Vagina (tissue), 2 donors: ENCODE data around the gene MEN1. TPM values are rescaled to one million over a fixed set of nuclear protein-coding genes. Genes with fewer than 3 reads are reported as not detected.

Experiments
- DNase-seq, 2 donors: peaks; one replicate each; pipeline ENCODE4 v3.0.0-alpha.2; 2017; ENCODE audit errors: extremely low spot score in 2 of 2
- H3K27ac ChIP-seq: fragments of 200-600 bp; sonication (generic); one replicate; pipeline ENCODE4 v1.5.1; 2019
- H3K27me3 ChIP-seq: fragments of 200-600 bp; sonication (generic); one replicate; pipeline ENCODE4 v1.5.1; 2019
- H3K36me3 ChIP-seq, 2 donors: fragments of 200-600 bp; sonication (generic); one replicate each; pipeline ENCODE4 v1.5.1; 2017 to 2019
- H3K4me1 ChIP-seq: fragments of 200-600 bp; sonication (generic); one replicate; pipeline ENCODE4 v1.5.1; 2019
- H3K4me3 ChIP-seq, 2 donors: fragments of 200-600 bp; sonication (generic); 1 replicate in 1 of 2; 2 replicates in 1 of 2; pipeline ENCODE4 v1.5.1; 2016 to 2019
- H3K9me3 ChIP-seq: fragments of 200-600 bp; sonication (generic); one replicate; pipeline ENCODE4 v1.5.1; 2019
- POLR2A ChIP-seq, 2 donors: fragments of 450-650 bp; IDR thresholded peaks; one replicate each; pipeline ENCODE4 v1.6.1; 2017; ENCODE audit warnings: antibody characterized with exemption in 2 of 2, mild to moderate bottlenecking in 2 of 2, moderate library complexity in 2 of 2
- POLR2AphosphoS5 ChIP-seq, 2 donors: sonication (generic); formaldehyde crosslinking; IDR thresholded peaks; one replicate each; pipeline ENCODE4 v1.9.0; 2017; ENCODE audit warnings: antibody characterized with exemption in 2 of 2, mild to moderate bottlenecking in 2 of 2, low read depth in 1 of 2; ENCODE audit not compliant: insufficient read depth in 1 of 2
- intact Hi-C: fragments of 100-400 bp; cut with DNase I; formaldehyde crosslinking; loops from one replicate; pipeline ENCODE4 v1.15.1; 2023
- total RNA-seq: library from RNA; depleted of rRNA; stranded (reverse); fragments of >200 nt; gene quantifications from one replicate; pipeline ENCODE4 v1.2.3, GENCODE V29; 2016
- TF ChIP-seq, protein P1 (sequence below), 3 experiments: fragments of 450-650 bp in 2 of 3; fragments of 200-600 bp in 1 of 3; sonication (generic) in 1 of 3; IDR thresholded peaks; one replicate each; pipeline ENCODE4 v1.5.1; 2017 to 2019; ENCODE audit warnings: antibody characterized with exemption in 3 of 3, mild to moderate bottlenecking in 2 of 3, moderate library complexity in 2 of 3

Gene MEN1
- total RNA-seq, 1 donor from 2014 or later = 27.0 TPM

DNA sequence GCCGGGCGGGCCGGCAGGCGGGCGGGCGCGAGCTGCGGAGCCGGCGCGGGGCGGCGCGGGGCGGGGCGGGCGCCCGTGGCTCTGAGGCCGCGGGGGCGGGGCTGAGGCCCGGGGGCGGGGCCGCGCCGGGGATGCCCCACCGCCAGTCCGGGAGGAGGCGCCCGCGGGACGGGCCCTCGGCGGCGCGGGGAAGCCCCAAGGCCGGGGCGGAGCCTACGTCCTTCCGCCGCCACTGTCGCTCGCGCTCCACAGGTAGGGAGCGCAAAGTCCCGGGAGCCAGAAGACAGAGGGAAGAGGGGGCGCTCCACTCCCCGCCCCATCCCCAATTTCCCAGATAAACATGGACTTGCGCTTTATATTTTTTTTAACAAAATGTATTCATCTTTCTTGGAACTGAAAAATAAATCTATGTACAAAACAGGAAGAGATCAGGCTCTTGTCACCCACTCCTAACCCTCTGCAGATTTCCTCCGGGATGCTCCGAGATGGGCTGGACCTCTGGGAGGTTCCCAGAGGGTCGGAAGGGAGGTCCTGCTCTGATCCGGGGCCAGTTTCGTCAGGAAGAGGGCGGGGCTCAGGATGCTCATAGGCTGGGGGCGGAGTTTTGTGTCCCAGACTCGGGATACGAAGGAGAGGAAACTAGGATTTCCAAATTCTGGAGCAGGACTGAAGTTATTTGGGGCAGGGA lies 7.0 kb downstream of the MEN1 start, which contains the start of gene MAP4K2:
TSS of gene MAP4K2 (minus strand) at position 57 of the 688 bp plus-strand sequence. CDS start 65 bp downstream, outside the sequence.
- Histone ChIP-seq H3K27me3 (no peaks in the 10 kb centered on the region), H3K4me3 (peak within 1 kb of the TSS; percentile 72 to 84), H3K27ac (peak within 1 kb of the TSS; percentile 92), H3K4me1 (peaks cover 27% of the 10 kb centered on the region), H3K9me3 (no peaks in the 10 kb centered on the region), H3K36me3 (no peaks in the 10 kb centered on the region)
- no peak for DNase-seq
- intact Hi-C loops = no loop called here
- TF ChIP-seq POLR2AphosphoS5 (IDR thresholded peaks at IDR 0.05; ENCODE audit: insufficient read depth in 1 of 2, low read depth in 1 of 2) = peak; percentile 64 to 69
- TF ChIP-seq, protein P1, sequence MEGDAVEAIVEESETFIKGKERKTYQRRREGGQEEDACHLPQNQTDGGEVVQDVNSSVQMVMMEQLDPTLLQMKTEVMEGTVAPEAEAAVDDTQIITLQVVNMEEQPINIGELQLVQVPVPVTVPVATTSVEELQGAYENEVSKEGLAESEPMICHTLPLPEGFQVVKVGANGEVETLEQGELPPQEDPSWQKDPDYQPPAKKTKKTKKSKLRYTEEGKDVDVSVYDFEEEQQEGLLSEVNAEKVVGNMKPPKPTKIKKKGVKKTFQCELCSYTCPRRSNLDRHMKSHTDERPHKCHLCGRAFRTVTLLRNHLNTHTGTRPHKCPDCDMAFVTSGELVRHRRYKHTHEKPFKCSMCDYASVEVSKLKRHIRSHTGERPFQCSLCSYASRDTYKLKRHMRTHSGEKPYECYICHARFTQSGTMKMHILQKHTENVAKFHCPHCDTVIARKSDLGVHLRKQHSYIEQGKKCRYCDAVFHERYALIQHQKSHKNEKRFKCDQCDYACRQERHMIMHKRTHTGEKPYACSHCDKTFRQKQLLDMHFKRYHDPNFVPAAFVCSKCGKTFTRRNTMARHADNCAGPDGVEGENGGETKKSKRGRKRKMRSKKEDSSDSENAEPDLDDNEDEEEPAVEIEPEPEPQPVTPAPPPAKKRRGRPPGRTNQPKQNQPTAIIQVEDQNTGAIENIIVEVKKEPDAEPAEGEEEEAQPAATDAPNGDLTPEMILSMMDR (IDR thresholded peaks at IDR 0.05) = no peak

DNA sequence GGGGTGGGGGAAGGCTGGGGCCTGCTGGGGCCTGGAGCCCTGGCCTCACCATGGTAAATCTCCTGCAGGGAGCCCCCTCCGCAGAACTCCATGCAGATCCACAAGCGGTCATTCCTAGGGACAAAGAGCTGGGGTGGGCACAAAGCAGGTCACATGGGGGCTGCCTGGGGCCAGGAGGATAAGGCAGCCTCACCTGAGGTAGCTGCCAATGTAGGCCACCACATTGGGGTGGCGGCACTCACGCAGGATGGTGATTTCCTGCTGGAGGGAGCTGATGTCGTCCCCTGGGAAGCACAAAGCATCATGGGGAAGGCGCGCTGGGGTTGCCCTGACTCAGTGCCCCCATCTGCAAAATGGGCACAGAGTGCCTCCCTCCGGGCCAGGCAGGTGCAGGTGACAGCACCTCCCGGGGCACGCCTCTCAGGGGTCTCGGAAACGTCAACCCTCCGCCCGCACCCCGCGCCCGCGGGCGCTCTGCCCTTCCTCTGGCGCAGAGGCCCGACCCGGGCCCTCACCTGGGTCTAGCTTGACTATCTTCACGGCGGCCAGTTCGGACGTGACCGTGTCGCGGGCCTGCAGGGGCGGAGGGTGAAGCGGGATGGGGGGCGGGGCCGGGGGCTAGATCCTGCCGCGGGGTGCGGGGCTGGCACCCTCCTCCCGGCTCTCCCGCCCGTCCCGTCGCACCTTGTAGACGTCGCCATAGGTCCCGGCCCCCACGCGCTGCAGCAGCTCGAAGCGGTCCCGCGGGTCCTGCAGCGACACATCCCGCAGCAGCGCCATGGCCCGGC lies 7.8 kb downstream of the MEN1 start:
- Histone ChIP-seq H3K36me3 (no peaks in the 10 kb centered on the region), H3K4me3 (peak overlapping the region; percentile 72 to 84), H3K27me3 (no peaks in the 10 kb centered on the region), H3K27ac (peak overlapping the region; percentile 92), H3K9me3 (no peaks in the 10 kb centered on the region), H3K4me1 (peaks cover 27% of the 10 kb centered on the region)
- DNase-seq = no peak
- no peak for TF ChIP-seq POLR2A (IDR thresholded peaks at IDR 0.05)
- no peak for TF ChIP-seq POLR2AphosphoS5 (IDR thresholded peaks at IDR 0.05; ENCODE audit: insufficient read depth in 1 of 2, low read depth in 1 of 2)
- TF ChIP-seq, protein P1 (IDR thresholded peaks at IDR 0.05) = no peak
- intact Hi-C loops = no loop called here

DNA sequence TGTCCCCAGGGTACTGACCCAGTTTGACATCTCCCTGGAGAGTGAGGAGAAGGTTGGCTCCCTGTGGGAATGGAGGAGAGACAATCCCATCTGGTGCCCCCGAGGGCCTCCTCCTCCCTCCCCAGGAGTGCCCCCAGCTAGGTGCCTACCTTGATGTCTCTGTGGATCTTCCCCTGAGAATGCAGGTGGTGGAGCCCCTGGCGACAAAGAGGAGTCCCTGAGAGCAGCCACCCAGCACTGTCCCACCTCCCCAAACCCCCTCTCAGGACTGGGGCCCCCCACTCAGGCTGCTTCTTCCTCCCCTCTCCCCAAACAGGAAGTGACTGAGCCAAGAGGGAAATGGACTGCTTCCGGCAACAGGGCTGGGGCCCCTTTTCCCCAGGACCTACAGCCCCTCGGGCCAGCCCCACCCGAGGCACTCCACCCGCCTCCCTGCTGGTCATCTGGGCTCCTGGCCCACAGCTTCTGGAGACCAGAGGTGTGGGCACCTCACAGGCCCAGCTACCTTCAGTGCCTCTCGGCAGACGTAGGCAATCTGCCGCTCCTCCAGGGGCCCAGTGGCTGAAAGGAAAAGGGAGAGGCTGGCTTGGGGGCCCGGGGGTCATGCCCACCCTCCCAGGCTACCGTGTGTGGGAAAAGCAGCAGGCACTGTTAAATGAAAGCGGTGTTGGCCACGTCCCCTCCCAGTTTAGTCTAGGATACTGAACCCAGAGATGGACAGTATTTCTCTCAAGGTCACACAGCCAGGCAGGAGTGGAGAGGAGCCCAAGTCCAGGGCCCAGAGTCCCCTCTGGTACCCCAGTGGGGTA lies 8.6 kb downstream of the MEN1 start:
- no peak for DNase-seq
- H3K9me3 ChIP-seq = no peaks in the 10 kb centered on the region
- peaks cover 27% of the 10 kb centered on the region for H3K4me1 ChIP-seq
- peak overlapping the region; percentile 72 to 84 for H3K4me3 ChIP-seq
- intact Hi-C loops = no loop called here
- H3K27ac ChIP-seq = peak overlapping the region; percentile 92
- H3K27me3 ChIP-seq = no peaks in the 10 kb centered on the region
- H3K36me3 ChIP-seq = no peaks in the 10 kb centered on the region
- TF ChIP-seq POLR2A (IDR thresholded peaks at IDR 0.05) (no peak), POLR2AphosphoS5 (IDR thresholded peaks at IDR 0.05; ENCODE audit: insufficient read depth in 1 of 2, low read depth in 1 of 2) (no peak)
- TF ChIP-seq, protein P1 (IDR thresholded peaks at IDR 0.05) = no peak

DNA sequence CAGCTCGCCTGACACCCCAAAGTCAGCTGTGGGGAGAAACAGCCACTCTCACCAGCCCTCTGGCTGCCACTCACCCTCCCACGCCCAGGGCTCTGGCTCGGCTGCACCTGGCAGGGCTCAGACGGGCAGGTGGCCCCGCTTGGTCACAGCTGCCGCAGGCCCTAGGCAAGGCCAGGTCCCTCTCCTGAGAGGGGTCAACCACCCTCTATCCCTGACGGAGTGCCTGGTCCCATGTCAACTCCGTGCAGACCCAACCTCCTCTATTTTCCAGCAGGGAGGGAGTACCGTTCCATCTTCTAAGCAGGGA lies 9.2 kb downstream of the MEN1 start:
- Histone ChIP-seq H3K27ac (peak overlapping the region; percentile 92), H3K36me3 (no peaks in the 10 kb centered on the region), H3K4me3 (no peak overlapping the region), H3K27me3 (no peaks in the 10 kb centered on the region), H3K4me1 (peaks cover 27% of the 10 kb centered on the region), H3K9me3 (no peaks in the 10 kb centered on the region)
- no peak for DNase-seq
- TF ChIP-seq POLR2AphosphoS5 (IDR thresholded peaks at IDR 0.05; ENCODE audit: insufficient read depth in 1 of 2, low read depth in 1 of 2) (no peak), POLR2A (IDR thresholded peaks at IDR 0.05) (no peak)
- TF ChIP-seq, protein P1 (IDR thresholded peaks at IDR 0.05) = no peak
- intact Hi-C loops = no loop called here
